Measurements from ENCODE around the gene YOD1. TPM values are rescaled to one million over a fixed set of nuclear protein-coding genes. Genes with fewer than 3 reads are reported as not detected.
A peak's percentile ranks its signal among the peaks of the same experiment; 100 is the strongest.

Gene YOD1
- total and polyA plus RNA-seq, 2 of the 13 experiments (the other 11 are each of a cell fraction or from before 2014, with no cell fraction given) = 3.4 to 9.1 TPM

GRCh38 chr1:207030522-207031009 is 20.4 kb downstream of the YOD1 start (continued):
- TF ChIP-seq SOX13 (IDR thresholded peaks at IDR 0.05) (no peak), SOX13 (CRISPR knock-in tag; conservative IDR thresholded peaks at IDR 0.05 in 1 of 2, IDR thresholded peaks at IDR 0.05 in 1 of 2) (peak in 1 of 2 experiments; percentile 42; a peak in 2 of 4 replicates), ZNF205 (CRISPR knock-in tag; IDR thresholded peaks at IDR 0.05) (no peak), CERS6 (CRISPR knock-in tag; IDR thresholded peaks at IDR 0.05) (no peak), FOXJ3 (CRISPR knock-in tag; IDR thresholded peaks at IDR 0.05; ENCODE audit: borderline replicate concordance) (peak; percentile 22; the same call in 1 of the 2 replicates), RFX3 (CRISPR knock-in tag; IDR thresholded peaks at IDR 0.05) (no peak), RARA (CRISPR knock-in tag; IDR thresholded peaks at IDR 0.05) (0 out of 2 replicates have a peak, but pooled peaks have one; percentile 15), ZNF652 (CRISPR knock-in tag; IDR thresholded peaks at IDR 0.05; ENCODE audit: borderline replicate concordance, low read depth) (peak; percentile 81), ZNF782 (CRISPR knock-in tag; IDR thresholded peaks at IDR 0.05; ENCODE audit: borderline replicate concordance) (no peak), ZNF274 (CRISPR knock-in tag; IDR thresholded peaks at IDR 0.05) (no peak), KAT8 (CRISPR knock-in tag; IDR thresholded peaks at IDR 0.05) (0 out of 2 replicates have a peak, but pooled peaks have one; percentile 37), RBFOX2 (IDR thresholded peaks at IDR 0.05; ENCODE audit: low read depth, low read length) (0 out of 2 replicates have a peak, but pooled peaks have one; percentile 7), ZSCAN5A (CRISPR knock-in tag; IDR thresholded peaks at IDR 0.05; ENCODE audit: borderline replicate concordance) (0 out of 2 replicates have a peak, but pooled peaks have one; percentile 14), HMGXB3 (CRISPR knock-in tag; IDR thresholded peaks at IDR 0.05; ENCODE audit: borderline replicate concordance) (0 out of 2 replicates have a peak, but pooled peaks have one; percentile 17), ZNF331 (CRISPR knock-in tag; IDR thresholded peaks at IDR 0.05) (0 out of 2 replicates have a peak, but pooled peaks have one; percentile 11), TBX2 (CRISPR knock-in tag; IDR thresholded peaks at IDR 0.05; ENCODE audit: borderline replicate concordance) (0 out of 2 replicates have a peak, but pooled peaks have one; percentile 24), MEF2D (CRISPR knock-in tag; IDR thresholded peaks at IDR 0.05) (no peak), ZEB1 (IDR thresholded peaks at IDR 0.05; ENCODE audit: insufficient replicate concordance, low read depth) (peak; percentile 16), NCOA2 (CRISPR knock-in tag; IDR thresholded peaks at IDR 0.05) (peak; percentile 66; the same call in 1 of the 2 replicates), ZNF10 (CRISPR knock-in tag; IDR thresholded peaks at IDR 0.05; ENCODE audit: borderline replicate concordance, low read depth) (no peak), ZMYM4 (CRISPR knock-in tag; IDR thresholded peaks at IDR 0.05) (peak; percentile 14; the same call in 1 of the 2 replicates)
- TF ChIP-seq, protein P1, sequence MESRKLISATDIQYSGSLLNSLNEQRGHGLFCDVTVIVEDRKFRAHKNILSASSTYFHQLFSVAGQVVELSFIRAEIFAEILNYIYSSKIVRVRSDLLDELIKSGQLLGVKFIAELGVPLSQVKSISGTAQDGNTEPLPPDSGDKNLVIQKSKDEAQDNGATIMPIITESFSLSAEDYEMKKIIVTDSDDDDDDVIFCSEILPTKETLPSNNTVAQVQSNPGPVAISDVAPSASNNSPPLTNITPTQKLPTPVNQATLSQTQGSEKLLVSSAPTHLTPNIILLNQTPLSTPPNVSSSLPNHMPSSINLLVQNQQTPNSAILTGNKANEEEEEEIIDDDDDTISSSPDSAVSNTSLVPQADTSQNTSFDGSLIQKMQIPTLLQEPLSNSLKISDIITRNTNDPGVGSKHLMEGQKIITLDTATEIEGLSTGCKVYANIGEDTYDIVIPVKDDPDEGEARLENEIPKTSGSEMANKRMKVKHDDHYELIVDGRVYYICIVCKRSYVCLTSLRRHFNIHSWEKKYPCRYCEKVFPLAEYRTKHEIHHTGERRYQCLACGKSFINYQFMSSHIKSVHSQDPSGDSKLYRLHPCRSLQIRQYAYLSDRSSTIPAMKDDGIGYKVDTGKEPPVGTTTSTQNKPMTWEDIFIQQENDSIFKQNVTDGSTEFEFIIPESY (CRISPR knock-in tag; IDR thresholded peaks at IDR 0.05) = no peak
